Neural cell (in vitro differentiated cells): ENCODE measurements around the gene HIP1. TPM values are rescaled to one million over a fixed set of nuclear protein-coding genes. Genes with fewer than 3 reads are reported as not detected.
A peak's percentile ranks its signal among the peaks of the same experiment; 100 is the strongest.

Experiments used
- H2AFZ ChIP-seq: fragments of 200-600, 300-800 bp; sonication (generic), shearing (Covaris generic); 2 replicates; pipeline ENCODE4 v1.6.0; 2014; ENCODE audit warnings: low read depth, mild to moderate bottlenecking, antibody characterized with exemption, low read length, moderate library complexity
- H3F3A ChIP-seq: fragments of 200-600 bp; shearing (Covaris generic); 2 replicates; pipeline ENCODE4 v1.6.1; 2016; ENCODE audit warnings: mild to moderate bottlenecking, moderate library complexity, mixed read lengths, antibody characterized with exemption, low read length; ENCODE audit not compliant: insufficient read depth, poor library complexity, severe bottlenecking
- H3K27ac ChIP-seq: fragments of 200-600, 300-800 bp; sonication (generic), shearing (Covaris generic); 2 replicates; pipeline ENCODE4 v1.5.1; 2014; ENCODE audit warnings: mild to moderate bottlenecking, low read length, moderate library complexity
- H3K27me3 ChIP-seq: fragments of 300-800, 200-600 bp; sonication (generic), shearing (Covaris generic); 2 replicates; pipeline ENCODE4 v1.6.0; 2014; ENCODE audit warnings: mild to moderate bottlenecking, low read depth, low read length, moderate library complexity; ENCODE audit not compliant: insufficient read depth
- H3K36me3 ChIP-seq: fragments of 300-800, 200-600 bp; sonication (generic), shearing (Covaris generic); 2 replicates; pipeline ENCODE4 v1.5.1; 2014; ENCODE audit warnings: mild to moderate bottlenecking, antibody characterized with exemption, low read length, moderate library complexity; ENCODE audit not compliant: insufficient read depth
- H3K4me2 ChIP-seq: fragments of 300-800, 200-600 bp; sonication (generic), shearing (Covaris generic); 2 replicates; pipeline ENCODE4 v1.6.0; 2014; ENCODE audit warnings: mild to moderate bottlenecking, low read length
- H3K4me3 ChIP-seq: fragments of 300-800, 200-600 bp; sonication (generic), shearing (Covaris generic); 2 replicates; pipeline ENCODE4 v1.5.1; 2014; ENCODE audit warnings: mild to moderate bottlenecking, low read length, moderate library complexity
- H3K79me2 ChIP-seq: fragments of 200-600 bp; shearing (Covaris generic); replicated peaks from 2 replicates; pipeline ENCODE4 v1.6.0; 2014; ENCODE audit warnings: mild to moderate bottlenecking, low read length, moderate library complexity; ENCODE audit not compliant: insufficient read depth
- H3K9ac ChIP-seq: fragments of 300-800, 200-600 bp; sonication (generic), shearing (Covaris generic); 2 replicates; pipeline ENCODE4 v1.6.1; 2016; ENCODE audit warnings: mild to moderate bottlenecking, low read length, mixed read lengths
- H3K9me2 ChIP-seq: fragments of 200-600 bp; shearing (Covaris generic); 2 replicates; pipeline ENCODE4 v1.6.1; 2016; ENCODE audit warnings: mild to moderate bottlenecking, low read length, mixed read lengths; ENCODE audit not compliant: insufficient read depth
- H3K9me3 ChIP-seq: fragments of 200-600, 300-800 bp; sonication (generic), shearing (Covaris generic); 2 replicates; pipeline ENCODE4 v1.6.1; 2016; ENCODE audit warnings: mild to moderate bottlenecking, mixed run types, low read length, moderate library complexity, mixed read lengths
- H4K20me1 ChIP-seq: fragments of 200-600 bp; shearing (Covaris generic); 2 replicates; pipeline ENCODE4 v1.6.1; 2016; ENCODE audit warnings: mild to moderate bottlenecking, mixed run types; ENCODE audit not compliant: insufficient read depth
- CTCF ChIP-seq: fragments of 450-650 bp; IDR thresholded peaks from 2 replicates; pipeline ENCODE4 v1.5.1; 2014; ENCODE audit warnings: antibody characterized with exemption, mild to moderate bottlenecking, moderate library complexity; ENCODE audit not compliant: poor library complexity, severe bottlenecking
- EP300 ChIP-seq: fragments of 450-650 bp; conservative IDR thresholded peaks from 2 replicates; pipeline ENCODE4 v1.6.1; 2014; ENCODE audit warnings: antibody characterized with exemption, mild to moderate bottlenecking, moderate library complexity; ENCODE audit not compliant: poor library complexity, severe bottlenecking
- EZH2 ChIP-seq: fragments of 200-600, 300-800 bp; shearing (Covaris generic), sonication (generic); IDR thresholded peaks from 2 replicates; pipeline ENCODE4 v1.6.1; 2014; ENCODE audit warnings: antibody characterized with exemption, low read length, borderline replicate concordance, mild to moderate bottlenecking; ENCODE audit not compliant: insufficient read depth, poor library complexity, severe bottlenecking
- MXI1 ChIP-seq: fragments of 450-650 bp; conservative IDR thresholded peaks from 2 replicates; pipeline ENCODE4 v1.6.1; 2014; ENCODE audit warnings: antibody characterized with exemption, mild to moderate bottlenecking; ENCODE audit not compliant: poor library complexity, severe bottlenecking
- POLR2AphosphoS5 ChIP-seq: IDR thresholded peaks from 2 replicates; pipeline ENCODE4 v1.6.1; 2012
- RAD21 ChIP-seq: fragments of 450-650 bp; conservative IDR thresholded peaks from 2 replicates; pipeline ENCODE4 v1.6.1; 2014; ENCODE audit warnings: antibody characterized with exemption, mild to moderate bottlenecking, moderate library complexity
- REST ChIP-seq: IDR thresholded peaks from 2 replicates; pipeline ENCODE4 v1.6.1; 2012; ENCODE audit warnings: borderline replicate concordance
- SMC3 ChIP-seq: fragments of 450-650 bp; conservative IDR thresholded peaks from 2 replicates; pipeline ENCODE4 v1.6.1; 2014; ENCODE audit warnings: antibody characterized with exemption, mild to moderate bottlenecking, moderate library complexity; ENCODE audit not compliant: poor library complexity
- TAF1 ChIP-seq: IDR thresholded peaks from 2 replicates; pipeline ENCODE4 v1.6.1; 2012; ENCODE audit warnings: low read depth
- polyA plus RNA-seq: library from polyadenylated mRNA; depleted of rRNA; stranded (reverse); fragments of >200 nt; gene quantifications from 2 replicates; pipeline ENCODE4 v1.2.3, GENCODE V29; 2014

HIP1 gene
- polyA plus RNA-seq, 1 donor from 2014 or later: 12.9 TPM

GRCh38 chr7:75639071-75639885 is 99.5 kb downstream of the HIP1 start:
- Histone ChIP-seq H4K20me1 (no peaks in the 10 kb centered on the region), H3K36me3 (no peaks in the 10 kb centered on the region), H3K4me2 (peak overlapping the region; percentile 88), H3K9me2 (no peaks in the 10 kb centered on the region), H3K27ac (peak overlapping the region; percentile 78), H2AFZ (peak overlapping the region; percentile 90), H3F3A (no peaks in the 10 kb centered on the region), H3K27me3 (no peaks in the 10 kb centered on the region), H3K9me3 (no peaks in the 10 kb centered on the region), H3K4me3 (peak overlapping the region; percentile 97), H3K79me2 (peaks cover 35% of the 10 kb centered on the region), H3K9ac (peak overlapping the region; percentile 86)
- peak; percentile 41 for TF ChIP-seq EP300
- no peak for TF ChIP-seq TAF1
- TF ChIP-seq POLR2AphosphoS5: peak; percentile 44
- no peak for TF ChIP-seq SMC3
- no peak for TF ChIP-seq EZH2
- TF ChIP-seq CTCF: no peak
- TF ChIP-seq REST: peak; percentile 65
- no peak for TF ChIP-seq RAD21
- TF ChIP-seq MXI1: peak; percentile 87

GRCh38 chr7:75638594-75639070 is 100.1 kb downstream of the HIP1 start:
- Histone ChIP-seq H3K9me2 (no peaks in the 10 kb centered on the region), H3K4me2 (peak overlapping the region; percentile 86), H3F3A (no peaks in the 10 kb centered on the region), H4K20me1 (no peaks in the 10 kb centered on the region), H3K27me3 (no peaks in the 10 kb centered on the region), H3K9me3 (no peaks in the 10 kb centered on the region), H3K36me3 (no peaks in the 10 kb centered on the region), H2AFZ (peak overlapping the region; percentile 83), H3K4me3 (peak overlapping the region; percentile 97), H3K79me2 (peaks cover 35% of the 10 kb centered on the region), H3K27ac (peak overlapping the region; percentile 53), H3K9ac (peak overlapping the region; percentile 86)
- TF ChIP-seq CTCF: peak; percentile 21
- TF ChIP-seq EZH2: no peak
- TF ChIP-seq MXI1: peak; percentile 52
- TF ChIP-seq POLR2AphosphoS5: peak; percentile 28
- peak; percentile 70 for TF ChIP-seq TAF1
